ENCODE data around the gene SLIT3.

- TF ChIP-seq CTCF (IDR thresholded peaks at IDR 0.05 in 2 of 3, conservative IDR thresholded peaks at IDR 0.05 in 1 of 3; ENCODE audit: control insufficient read depth in 2 of 3, extremely low read depth in 1 of 3, insufficient read depth in 1 of 3, low read depth in 3 of 3, low read length in 3 of 3) (no peak), MAX (IDR thresholded peaks at IDR 0.05; ENCODE audit: low read depth, low read length) (no peak), TBL1XR1 (IDR thresholded peaks at IDR 0.05; ENCODE audit: low read depth, low read length) (no peak), RFX5 (IDR thresholded peaks at IDR 0.05; ENCODE audit: low read depth, low read length) (no peak), RAD21 (IDR thresholded peaks at IDR 0.05; ENCODE audit: insufficient read depth, low read depth, low read length) (no peak), POLR2A (IDR thresholded peaks at IDR 0.05; ENCODE audit: low read depth, low read length) (no peak), CHD1 (IDR thresholded peaks at IDR 0.05; ENCODE audit: low read depth, low read length) (no peak), PBX3 (IDR thresholded peaks at IDR 0.05; ENCODE audit: insufficient replicate concordance, low read depth, low read length) (no peak), MYC (IDR thresholded peaks at IDR 0.05; ENCODE audit: insufficient read depth, insufficient read length, insufficient replicate concordance, low read length, severe bottlenecking) (no peak), SREBF2 (IDR thresholded peaks at IDR 0.05; ENCODE audit: low read length) (no peak), ATF3 (IDR thresholded peaks at IDR 0.05; ENCODE audit: borderline replicate concordance, extremely low read depth, low read depth, low read length) (no peak), ZZZ3 (IDR thresholded peaks at IDR 0.05; ENCODE audit: control insufficient read depth, insufficient read length, low read depth) (no peak), CBX3 (IDR thresholded peaks at IDR 0.05; ENCODE audit: borderline replicate concordance, low read depth) (no peak)
Observed at GRCh38 chr5:168694289-168694688, 606.6 kb downstream of the SLIT3 start.
